ENCODE results near the gene TWF2. TPM values are rescaled to one million over a fixed set of nuclear protein-coding genes. Genes with fewer than 3 reads are reported as not detected.

The TWF2 gene
- polyA plus RNA-seq, 3 donors, result 23.1 to 28.6 (median 25.2) TPM

DNA sequence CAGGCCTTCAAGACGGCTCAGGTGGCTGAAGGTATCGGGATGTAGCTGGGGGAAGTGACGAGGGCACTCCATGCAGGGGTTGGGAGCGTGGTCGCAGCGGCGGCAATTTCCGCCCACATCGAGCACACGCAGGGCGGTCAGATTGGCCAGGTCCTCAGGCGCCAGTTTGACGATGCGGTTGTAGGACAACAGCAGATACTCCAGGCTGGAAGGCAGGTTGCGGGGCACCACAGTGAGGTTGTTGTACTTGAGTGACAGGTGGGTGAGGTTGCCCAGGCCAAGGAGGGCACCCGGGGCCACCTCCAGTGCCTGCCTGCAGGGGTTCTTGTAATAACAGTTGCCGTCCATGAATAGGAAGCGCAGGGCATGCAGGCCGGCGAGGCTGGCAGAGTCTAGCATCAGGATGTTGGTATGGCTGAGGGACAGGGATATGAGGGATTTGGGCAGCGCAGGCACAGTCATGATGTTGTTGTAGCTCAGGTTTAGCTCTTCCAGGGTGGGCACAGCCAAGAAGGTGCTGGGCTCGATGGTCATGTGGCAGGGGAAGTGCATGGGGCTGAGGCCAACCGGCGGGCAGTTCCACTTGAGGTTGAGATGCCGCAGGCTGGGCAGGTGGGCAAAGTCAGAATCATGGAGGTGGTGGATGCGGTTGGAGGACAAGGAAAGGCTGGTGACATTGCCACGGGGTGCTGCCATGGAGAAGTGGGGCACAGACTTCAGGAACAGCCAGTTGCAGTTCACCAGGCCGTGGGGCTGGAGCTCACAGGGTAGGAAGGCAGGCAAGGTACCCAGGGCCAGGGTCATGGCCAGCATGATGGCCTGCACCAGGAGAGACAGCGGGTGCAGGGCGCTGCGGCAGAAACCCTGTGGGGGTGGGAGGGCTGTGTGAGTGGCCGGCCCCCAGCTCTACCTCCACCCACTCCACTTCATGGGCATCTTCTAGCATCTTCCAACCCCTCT is 15.2 kb downstream of the TWF2 start:
- no peak for DNase-seq (ENCODE audit: low read depth in 3 of 3, low spot score in 2 of 3)

DNA sequence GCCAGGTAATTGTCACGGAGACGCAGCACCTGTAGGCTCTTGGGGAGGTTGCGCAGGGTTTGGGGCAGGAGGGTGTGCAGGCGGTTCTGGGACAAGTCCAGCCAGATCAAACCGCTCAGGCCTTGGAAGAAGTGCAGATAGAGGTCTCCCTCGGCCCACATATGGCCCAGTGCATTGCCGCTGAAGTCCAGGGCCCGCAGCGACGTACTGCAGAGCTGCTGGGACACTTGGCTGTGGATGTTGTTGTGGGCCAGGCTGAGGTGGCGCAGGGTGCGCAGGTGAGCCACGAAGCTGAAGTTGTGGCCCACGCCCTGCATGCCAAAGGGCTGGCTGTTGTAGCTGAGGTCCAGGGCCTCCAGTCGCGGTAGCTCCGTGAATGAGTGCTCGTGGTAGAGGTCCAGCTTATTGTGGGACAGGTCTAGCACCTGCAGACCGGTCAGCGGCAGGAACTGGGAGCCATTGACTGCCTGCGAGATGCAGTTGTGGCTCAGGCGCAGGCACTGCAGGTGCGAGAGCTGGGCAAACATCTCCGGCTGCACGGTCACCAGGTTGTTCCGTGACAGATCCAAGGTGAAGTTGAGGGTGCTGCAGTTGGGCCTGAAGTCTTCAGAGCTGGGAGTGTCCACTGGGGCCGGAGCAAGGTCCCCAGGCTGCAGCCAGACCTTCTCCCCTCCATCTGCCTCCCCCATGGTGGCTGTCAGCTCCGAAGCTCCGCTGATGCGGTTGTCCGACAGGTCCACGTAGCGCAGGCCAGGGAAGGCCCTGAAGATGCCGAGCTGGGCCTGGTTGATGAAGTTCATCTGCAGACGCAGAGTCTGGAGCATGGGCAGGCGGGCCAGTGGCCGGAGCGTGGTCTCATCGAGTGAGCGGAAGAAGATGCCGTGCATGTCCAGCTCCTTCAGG is 16.4 kb downstream of the TWF2 start:
- DNase-seq (ENCODE audit: low read depth in 3 of 3, low spot score in 2 of 3), result no peak

DNA sequence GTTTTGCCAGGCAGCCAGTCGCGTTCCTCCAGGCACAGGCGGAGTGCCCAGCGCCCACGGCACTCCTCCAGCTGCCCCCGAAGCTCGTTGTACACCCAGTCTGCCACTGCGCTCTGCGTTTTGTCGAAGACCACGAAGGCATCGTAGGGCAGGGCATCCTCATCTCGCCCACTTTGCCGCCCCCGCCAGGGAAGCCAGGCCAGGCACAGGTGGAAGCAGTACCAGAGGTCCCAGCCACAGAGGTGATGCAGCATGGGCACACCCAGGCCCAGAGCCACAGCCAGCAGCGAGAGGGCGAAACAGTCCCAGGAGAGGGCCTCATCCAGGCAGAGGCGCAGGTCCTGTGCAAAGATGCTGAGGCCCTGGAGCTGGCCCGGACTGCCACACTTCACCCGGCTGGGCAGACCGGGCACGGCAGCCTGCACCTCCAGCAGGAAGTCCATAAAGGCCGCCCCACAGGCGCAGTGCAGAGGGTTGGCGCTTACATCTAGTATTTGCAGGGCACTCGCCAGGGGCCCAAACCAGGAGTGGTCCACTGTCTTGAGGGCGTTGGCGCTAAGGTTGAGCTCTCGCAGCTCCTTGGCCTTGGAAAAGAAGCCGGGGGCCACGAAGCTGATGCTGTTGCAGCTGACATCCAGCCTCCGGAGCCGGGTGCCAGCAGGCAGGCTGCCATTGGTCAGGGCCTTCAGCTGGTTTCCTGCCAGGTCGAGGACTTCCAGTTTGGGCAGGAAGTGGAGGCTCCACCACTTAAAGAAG is 17.2 kb downstream of the TWF2 start:
- no peak for DNase-seq (ENCODE audit: low read depth in 3 of 3, low spot score in 2 of 3)

DNA sequence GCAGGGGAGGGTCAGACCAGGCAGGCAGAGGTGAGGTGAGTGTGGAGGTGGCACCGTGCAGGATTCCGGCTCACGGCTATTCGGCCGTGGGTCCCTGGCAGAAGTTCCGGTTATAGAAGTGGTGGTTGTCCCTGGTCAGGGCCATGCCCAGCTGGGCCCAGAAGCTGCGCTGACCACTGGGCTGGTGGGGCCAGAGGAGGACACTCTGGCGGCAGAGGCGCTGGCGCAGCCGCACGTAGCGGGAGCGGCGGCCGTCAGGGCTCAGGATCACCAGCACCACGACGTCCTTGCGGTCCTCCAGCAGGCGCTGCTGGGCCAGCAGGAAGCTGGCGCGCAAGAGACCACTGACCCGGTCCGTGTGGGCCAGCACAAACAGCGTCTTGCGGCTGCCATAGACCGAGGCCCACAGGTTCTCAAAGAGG is 17.8 kb downstream of the TWF2 start:
- no peak for DNase-seq (ENCODE audit: low read depth in 3 of 3, low spot score in 2 of 3)

DNA sequence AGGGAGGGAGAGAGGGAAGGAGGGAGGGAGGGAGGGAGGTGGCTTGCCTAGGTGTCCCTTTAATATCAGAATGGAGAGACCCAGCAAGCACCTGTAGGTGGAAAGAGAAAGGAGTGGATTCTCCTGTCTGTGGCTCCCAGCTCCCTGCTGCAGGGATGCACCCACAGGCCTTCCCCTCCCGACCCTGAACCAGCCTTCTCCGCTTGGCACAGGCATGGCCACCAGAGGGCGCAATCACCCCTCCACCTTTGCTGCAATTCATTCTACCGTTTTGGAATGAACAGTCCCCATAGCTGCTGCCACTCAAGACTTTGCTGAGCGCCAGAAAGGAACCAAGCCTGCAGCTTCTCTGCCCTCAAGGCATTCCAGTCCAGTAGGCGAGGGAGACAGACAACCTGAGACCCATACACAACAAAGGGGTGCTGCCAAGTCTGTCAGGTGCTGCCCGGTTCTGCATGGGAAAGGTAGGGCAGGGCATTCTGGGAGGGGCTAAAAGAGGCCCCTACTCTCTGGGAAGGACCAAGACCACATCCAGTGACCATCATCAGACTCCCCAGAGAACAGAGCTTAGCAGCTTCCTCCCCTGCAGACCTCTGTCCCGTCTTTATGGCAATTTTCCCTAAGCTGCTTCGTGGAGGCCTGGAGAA is 18.5 kb downstream of the TWF2 start:
- DNase-seq (ENCODE audit: low read depth in 3 of 3, low spot score in 2 of 3), result no peak

DNA sequence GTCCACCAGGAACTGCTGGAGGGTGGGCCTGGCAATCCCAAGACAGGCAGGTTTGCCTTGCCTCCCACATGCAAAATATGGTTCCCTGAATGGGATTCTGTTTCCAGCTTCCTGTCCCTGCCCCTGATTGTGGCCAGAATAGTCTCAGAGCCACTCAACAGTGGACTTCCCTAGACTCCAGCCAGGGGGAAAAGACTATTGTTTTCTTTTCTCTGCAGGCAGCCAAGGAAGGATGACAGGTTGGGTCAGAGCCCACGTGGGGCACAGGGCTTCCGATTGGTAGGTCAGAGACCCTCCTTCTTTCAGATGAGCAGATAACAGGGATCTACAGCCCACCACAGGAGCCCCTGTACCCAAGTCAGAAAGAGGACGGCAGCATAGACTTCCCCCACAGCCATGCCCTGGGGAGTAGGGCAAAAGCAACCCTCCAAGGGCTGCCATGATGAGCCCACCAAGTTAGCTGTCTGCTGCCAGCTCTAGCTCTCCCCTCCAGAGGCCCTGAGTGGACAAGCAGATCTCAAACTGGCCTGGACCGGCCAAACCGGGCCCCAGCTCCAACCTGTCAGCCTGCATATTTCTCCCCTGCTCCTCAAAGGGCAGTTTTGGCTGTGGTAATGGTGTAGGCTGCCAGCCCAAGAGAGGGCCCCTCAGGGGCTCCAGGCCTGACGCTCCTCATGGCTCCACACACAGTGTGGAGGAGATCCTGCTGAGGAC is 19.9 kb downstream of the TWF2 start:
- no peak for DNase-seq (ENCODE audit: low read depth in 3 of 3, low spot score in 2 of 3)

DNA sequence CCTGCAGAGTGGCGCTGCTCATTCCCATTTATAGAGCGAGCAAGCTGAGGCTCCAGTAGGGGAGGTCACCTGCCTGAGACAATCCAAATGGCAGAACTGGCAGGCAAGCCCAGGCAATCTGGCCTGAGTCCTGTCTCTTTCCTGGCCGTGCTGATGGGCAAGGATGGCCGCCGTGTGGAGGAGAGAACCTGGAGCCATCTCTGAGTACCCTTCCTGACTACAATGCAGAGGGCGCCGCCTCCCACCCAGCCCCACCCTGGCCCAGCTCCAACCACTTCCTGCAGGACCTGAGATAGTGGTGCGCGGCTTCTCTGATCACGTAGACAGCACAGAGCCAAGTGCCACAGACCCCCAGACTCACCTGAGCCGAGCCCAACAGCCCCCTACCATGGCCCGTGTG is 20.5 kb downstream of the TWF2 start:
- no peak for DNase-seq (ENCODE audit: low read depth in 3 of 3, low spot score in 2 of 3)

DNA sequence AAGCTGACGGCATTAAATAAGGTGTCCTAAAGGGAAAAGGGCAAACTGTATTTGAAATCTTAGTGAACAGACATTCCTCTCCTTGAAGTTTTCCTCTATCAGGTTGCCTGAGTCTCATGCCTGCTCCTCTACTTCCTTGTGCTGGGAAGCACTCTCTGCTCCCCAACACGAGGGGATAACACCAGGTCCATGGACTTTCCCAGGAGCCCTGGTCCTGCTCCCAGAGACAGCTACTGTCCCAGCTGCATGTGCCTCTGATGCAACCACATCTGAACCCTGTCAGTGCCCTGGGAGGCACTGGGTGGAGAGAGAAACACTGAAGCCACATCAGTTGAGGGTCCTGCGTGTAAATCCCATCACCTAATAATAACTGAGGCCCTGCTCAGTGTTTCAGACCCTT is 20.9 kb downstream of the TWF2 start:
- DNase-seq (ENCODE audit: low read depth in 3 of 3, low spot score in 2 of 3), result no peak

DNA sequence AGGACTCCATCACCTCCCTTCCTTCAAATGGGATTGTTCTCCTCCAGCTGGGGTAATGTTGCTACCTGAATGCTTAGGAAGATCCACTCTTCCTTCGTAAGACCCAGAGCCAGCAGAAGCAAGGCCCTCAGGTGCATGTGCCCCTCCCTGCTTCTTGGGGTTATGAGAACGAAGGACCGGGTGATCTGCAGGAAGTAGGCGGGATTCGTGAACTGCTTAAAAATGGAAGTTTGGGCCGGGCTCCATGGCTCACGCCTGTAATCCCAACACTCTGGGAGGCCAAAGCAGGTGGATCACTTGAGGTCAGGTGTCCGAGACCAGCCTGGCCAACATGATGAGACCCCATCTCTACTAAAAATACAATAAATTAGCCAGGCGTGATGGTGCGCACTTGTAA is 21.6 kb downstream of the TWF2 start:
- DNase-seq (ENCODE audit: low read depth in 3 of 3, low spot score in 2 of 3), result no peak

DNA sequence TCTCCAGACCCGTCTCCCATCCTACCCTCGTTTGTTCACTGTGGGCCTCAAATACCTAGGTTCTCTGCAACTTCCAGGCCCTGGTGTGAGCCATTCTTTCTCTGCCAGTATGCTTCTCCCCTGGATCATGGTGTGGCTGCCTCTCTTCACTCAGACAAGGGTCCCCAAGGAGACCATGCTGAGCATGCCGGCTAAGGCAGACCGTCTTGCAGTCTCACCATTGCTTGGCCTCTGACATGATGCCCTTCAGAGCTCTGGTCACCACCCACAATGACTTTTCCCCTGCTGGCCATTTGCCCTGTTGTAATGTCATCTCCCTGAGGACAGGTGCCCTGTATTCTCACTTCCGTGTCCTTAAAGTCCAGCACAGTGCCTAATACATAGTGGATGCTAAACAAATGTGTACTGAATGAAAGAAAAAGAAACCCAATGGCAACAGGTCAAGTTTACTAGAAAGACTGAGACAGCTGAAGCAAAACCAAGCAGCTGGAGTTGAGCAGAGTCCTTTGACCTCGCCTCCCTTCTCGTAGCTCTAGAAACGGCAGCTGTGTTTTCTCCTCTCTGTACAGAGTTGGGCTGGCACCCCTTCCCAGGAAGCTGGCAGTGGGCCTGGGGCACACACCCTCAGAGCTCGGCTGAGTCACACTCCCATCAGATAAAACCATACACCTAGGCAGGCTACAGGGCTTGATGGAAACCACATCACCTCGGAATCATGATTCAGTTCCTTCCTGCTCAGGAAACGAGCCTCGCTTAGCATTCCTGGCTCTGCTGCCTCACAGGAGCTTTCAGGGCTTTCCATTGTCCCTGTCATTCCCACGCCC is 22.2 kb downstream of the TWF2 start:
- DNase-seq (ENCODE audit: low read depth in 3 of 3, low spot score in 2 of 3), result no peak

DNA sequence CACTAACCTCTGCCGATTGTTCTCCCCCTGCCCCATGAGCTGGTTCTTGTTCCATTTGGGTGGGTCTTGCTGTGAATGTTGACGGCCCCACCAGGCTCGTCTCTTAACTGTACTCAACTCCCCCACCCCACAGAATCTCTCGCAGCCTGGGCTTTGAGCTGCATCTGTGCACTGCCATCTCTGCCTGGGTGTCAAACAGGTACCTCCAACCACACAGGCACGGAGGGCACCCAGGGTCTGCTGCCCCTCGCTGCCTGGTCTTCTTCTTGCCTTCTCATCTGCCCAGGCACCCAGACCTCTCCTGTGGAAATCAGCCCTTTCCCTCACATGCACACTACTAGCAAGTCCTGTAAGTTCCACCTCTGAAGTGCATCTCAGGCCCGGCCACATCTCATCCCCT is 23.6 kb downstream of the TWF2 start:
- DNase-seq (ENCODE audit: low read depth in 3 of 3, low spot score in 2 of 3), result no peak

DNA sequence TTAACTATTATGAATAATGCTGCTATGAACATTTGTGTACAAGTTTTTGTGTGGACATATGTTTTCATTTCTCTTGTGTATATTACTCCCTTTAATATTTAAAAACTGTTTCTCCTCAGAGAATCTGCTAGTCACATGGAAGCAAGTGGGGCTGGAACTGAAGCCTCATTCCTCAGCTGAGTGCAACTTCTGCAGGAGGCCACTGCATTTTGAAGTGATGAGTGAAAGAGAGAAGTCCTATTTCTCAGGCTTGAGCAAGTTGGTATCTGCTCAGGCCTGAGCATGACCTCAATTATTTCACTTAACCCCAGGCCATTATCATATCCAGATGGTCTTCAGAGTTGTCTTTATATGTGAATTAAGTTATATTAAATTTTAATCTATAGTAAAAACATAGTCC is 25.1 kb downstream of the TWF2 start:
- DNase-seq (ENCODE audit: low read depth in 3 of 3, low spot score in 2 of 3), result no peak

DNA sequence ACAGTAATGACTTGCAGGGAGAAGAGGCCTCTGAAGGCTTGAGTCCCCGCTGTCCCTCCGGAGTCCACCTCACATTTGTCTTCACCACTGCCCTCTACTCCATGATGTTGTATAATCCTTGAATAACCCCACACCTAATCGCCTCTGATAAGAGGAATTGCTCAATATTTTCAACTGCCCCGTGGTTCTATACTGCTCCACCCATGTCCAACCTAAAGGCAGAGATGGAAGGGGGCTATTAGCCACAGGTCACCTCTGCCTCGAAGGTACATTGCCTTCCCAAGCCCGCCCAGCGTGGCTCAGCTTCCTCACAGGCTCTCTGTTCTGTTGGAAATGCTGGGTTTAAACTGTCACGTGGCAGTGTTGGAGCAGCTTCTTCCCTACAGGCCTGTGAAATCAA is 26.0 kb downstream of the TWF2 start:
- DNase-seq (ENCODE audit: low read depth in 3 of 3, low spot score in 2 of 3), result no peak

DNA sequence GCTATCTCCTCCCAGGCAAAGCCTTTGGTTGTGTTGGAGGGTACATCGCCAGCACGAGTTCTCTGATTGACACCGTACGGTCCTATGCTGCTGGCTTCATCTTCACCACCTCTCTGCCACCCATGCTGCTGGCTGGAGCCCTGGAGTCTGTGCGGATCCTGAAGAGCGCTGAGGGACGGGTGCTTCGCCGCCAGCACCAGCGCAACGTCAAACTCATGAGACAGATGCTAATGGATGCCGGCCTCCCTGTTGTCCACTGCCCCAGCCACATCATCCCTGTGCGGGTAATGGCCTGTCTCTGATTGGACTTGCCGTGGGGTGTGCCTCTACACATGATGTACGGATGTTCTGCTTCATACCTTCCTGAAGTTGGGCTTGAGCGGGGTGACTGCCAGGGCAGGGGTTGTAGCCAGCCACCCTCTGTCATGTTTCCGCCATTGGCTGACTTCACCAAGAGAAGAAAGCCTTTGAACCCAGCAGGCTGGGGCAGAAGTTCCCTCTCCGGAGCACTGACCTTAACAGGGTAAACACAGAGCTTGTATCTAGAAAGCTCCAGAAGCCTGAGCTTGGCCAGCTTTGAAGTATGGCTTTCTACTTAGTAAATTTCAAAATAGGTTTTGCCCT is 27.6 kb downstream of the TWF2 start:
- no peak for DNase-seq (ENCODE audit: low read depth in 3 of 3, low spot score in 2 of 3)

DNA sequence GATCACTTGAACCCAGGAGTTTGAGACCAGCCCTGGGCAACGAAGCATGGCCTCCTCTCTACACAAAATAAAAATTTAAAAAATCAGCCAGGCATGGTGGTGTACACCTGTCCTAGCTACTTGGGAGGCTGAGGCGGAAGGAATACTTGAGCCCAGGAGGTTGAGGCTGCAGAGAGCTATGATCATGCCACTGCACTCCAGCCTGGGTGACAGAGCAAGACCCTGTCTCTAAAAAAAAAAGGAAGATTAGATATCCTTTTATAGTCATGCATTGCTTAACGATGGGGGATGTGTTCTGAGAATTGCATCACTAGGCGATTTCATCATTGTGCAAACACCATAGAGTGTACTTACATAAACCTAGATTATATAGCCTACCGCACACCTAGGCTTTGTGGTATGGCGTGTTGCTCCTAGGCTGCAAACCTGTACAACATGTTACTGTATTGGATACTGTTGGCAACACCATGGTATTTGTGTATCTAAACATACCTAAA is 28.4 kb downstream of the TWF2 start:
- DNase-seq (ENCODE audit: low read depth in 3 of 3, low spot score in 2 of 3), result no peak

DNA sequence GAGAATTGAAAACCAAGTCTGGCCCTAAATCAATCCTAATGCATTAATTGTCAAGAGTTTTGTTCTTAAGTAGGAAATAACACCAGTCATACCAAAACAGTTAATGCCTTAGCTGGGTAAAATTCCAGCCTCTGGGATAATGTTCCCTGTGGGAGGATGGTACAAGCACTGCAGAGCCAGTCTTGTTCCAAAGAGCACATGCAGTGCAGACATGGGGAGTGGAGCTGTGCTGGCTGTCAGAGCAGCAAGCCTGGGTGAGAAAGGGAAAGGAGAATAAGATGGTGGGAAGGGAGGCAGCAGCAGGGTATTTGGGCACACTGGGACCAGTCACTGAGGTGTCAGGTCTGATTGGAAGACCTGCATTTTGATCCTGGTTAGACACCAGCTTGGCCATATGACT is 28.9 kb downstream of the TWF2 start:
- no peak for DNase-seq (ENCODE audit: low read depth in 3 of 3, low spot score in 2 of 3)

DNA sequence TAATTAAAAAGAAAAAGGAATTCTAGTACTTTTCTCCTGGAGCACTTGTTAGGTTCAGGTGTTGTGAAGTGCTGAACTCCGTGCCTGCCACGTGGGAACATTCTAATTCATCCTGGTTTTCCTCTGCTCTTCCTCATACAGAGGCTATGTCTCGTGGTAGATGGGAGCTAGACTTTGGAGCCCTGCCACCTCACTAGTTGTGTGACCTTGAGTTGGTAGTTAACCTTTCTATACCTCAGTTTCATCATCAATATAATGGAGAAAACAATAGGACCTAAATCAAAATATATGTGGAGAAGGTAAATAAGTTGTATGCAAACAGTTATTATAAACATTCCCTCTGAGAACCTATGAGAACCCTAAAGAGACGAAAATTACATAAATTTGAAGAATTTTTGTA is 30.4 kb downstream of the TWF2 start:
- no peak for DNase-seq (ENCODE audit: low read depth in 3 of 3, low spot score in 2 of 3)

DNA sequence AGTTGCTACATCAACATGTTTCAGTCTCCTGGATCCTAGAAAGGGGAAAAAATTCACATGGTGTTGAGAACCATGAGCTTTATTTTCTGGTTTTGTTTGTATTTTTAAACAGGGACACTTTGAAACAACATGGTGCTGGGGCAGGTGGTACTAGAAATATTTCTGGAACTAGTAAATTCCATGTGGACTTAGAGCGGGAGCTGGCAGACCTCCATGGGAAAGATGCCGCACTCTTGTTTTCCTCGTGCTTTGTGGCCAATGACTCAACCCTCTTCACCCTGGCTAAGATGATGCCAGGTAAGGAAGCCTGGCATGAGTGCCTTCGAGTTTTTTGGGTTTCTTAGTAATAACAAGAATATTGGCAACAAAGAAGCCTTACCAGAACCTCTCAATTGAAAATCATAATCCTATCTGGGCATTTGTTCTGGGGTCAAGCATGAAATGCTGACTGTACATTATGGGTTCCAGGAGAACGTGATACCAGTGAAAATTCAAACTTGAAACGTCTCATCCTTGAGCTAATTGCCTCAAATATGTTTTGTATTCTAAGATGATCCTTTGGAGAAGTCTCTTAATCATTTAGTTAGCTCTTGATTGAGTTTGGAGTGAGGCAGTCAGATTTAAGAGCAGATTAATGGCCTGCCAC is 33.1 kb downstream of the TWF2 start:
- no peak for DNase-seq (ENCODE audit: low read depth in 3 of 3, low spot score in 2 of 3)

All from right renal cortex interstitium (tissue), 3 donors.